Muscle layer of colon (tissue), 2 donors: ENCODE measurements around the gene UBR3.

ENCODE experiments used
- H3K27ac ChIP-seq: one replicate; pipeline ENCODE4 v1.7.0; 2013; ENCODE audit warnings: low read depth, mild to moderate bottlenecking, low read length, moderate library complexity
- H3K27me3 ChIP-seq, 2 donors: one replicate each; pipeline ENCODE4 v1.7.0; 2013; ENCODE audit warnings: low read length in 2 of 2, mild to moderate bottlenecking in 2 of 2; ENCODE audit not compliant: insufficient read depth in 2 of 2, control insufficient read depth in 1 of 2
- H3K36me3 ChIP-seq: one replicate; pipeline ENCODE4 v1.7.0; 2013; ENCODE audit warnings: mild to moderate bottlenecking, low read length; ENCODE audit not compliant: insufficient read depth
- H3K4me1 ChIP-seq: one replicate; pipeline ENCODE4 v1.7.0; 2013; ENCODE audit warnings: mild to moderate bottlenecking, low read length; ENCODE audit not compliant: insufficient read depth
- H3K4me3 ChIP-seq, 2 donors: one replicate each; pipeline ENCODE4 v1.7.0; 2013; ENCODE audit warnings: low read length in 2 of 2, low read depth in 1 of 2, mild to moderate bottlenecking in 1 of 2, moderate library complexity in 1 of 2
- H3K9ac ChIP-seq: one replicate; pipeline ENCODE4 v1.7.0; 2013; ENCODE audit warnings: low read length
- H3K9me3 ChIP-seq: one replicate; pipeline ENCODE4 v1.7.0; 2013; ENCODE audit warnings: mild to moderate bottlenecking, low read length
- donor health status: abdominal sarcoma.
- donor health status: Adenocarcinoma of cecum.

The UBR3 gene

DNA sequence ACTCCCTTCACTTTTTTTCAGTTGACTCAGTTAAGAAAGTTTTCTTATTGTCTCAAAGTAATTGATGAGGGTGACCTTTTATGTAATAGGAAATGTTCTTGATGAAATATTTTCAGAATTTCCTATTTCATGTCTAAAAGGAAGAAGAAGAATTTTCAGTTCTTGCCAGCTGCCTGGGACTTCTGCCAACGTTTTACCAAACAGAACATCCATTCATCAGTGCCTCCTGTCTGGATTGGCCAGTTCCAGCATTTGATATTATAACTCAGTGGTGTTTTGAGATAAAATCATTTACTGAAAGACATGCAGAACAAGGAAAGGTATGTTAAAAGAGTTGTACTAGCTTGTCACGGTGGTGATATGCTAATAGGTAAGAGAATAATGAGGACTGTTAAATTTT lies 246.0 kb downstream of the UBR3 start:
- H3K4me1 ChIP-seq: no peaks in the 10 kb centered on the region
- no peak overlapping the region for H3K27ac ChIP-seq
- peaks cover 12% of the 10 kb centered on the region for H3K36me3 ChIP-seq
- no peaks in the 10 kb centered on the region for H3K27me3 ChIP-seq
- H3K9ac ChIP-seq: no peak overlapping the region
- H3K4me3 ChIP-seq: no peak overlapping the region
- no peaks in the 10 kb centered on the region for H3K9me3 ChIP-seq

DNA sequence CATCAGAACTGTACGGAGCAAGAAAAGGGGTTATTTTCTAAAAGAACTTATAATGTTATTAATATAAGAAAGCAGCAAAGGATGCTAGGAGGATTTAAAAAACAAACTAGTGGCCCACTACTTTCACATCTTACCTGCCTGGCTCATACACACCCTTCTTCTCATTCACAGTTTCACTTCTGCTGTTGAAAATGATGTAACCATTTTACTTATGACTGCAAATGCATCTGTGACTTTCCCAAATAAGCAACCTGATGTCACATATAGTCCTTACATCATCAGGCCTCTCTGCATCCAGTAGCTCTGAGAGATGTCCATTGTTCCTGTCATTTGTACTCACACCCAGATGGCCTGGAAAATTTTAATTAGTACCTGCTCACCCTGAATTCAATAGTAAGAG lies 248.9 kb downstream of the UBR3 start:
- Histone ChIP-seq H3K27ac (no peak overlapping the region), H3K4me1 (no peaks in the 10 kb centered on the region), H3K9ac (no peak overlapping the region), H3K36me3 (peaks cover 12% of the 10 kb centered on the region), H3K4me3 (no peak overlapping the region), H3K27me3 (no peaks in the 10 kb centered on the region), H3K9me3 (no peaks in the 10 kb centered on the region)

DNA sequence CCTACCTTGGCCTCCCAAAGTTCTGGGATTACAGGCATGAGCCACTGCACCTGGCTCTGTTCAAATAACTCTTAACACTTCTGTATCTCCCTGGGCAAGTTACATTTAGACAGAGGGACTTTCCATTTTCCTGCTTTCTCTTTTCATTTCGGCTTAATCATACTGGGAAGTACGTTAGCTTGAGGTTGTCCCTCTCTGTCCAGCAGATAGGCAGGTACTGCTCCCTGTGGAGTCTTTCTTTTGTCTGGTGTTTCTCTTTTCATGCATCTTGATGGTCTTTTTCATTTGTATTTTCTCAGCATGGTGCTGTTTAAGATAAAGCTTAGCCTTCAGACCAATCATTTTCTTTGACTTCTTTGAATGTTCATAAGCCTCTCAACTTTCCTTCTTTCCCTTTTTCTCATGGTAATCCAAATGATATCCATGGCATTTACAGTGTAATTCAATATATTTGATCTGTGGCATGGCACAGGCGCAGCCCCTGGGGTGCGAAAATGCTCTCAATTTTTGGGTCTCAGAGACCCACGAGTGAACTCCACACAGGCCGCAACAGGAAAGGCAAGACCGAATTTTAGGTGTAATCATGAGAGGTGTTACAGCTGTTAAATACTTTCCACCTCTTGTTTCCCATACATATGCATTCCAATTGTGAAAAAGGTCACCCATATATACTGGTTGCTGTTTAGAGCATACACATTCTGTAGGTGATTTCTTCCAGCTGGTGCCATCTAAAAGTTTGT lies 250.7 kb downstream of the UBR3 start:
- no peak overlapping the region for H3K4me3 ChIP-seq
- no peak overlapping the region for H3K27ac ChIP-seq
- no peaks in the 10 kb centered on the region for H3K4me1 ChIP-seq
- H3K27me3 ChIP-seq: no peaks in the 10 kb centered on the region
- no peak overlapping the region for H3K9ac ChIP-seq
- H3K36me3 ChIP-seq: peaks cover 15% of the 10 kb centered on the region
- no peaks in the 10 kb centered on the region for H3K9me3 ChIP-seq

DNA sequence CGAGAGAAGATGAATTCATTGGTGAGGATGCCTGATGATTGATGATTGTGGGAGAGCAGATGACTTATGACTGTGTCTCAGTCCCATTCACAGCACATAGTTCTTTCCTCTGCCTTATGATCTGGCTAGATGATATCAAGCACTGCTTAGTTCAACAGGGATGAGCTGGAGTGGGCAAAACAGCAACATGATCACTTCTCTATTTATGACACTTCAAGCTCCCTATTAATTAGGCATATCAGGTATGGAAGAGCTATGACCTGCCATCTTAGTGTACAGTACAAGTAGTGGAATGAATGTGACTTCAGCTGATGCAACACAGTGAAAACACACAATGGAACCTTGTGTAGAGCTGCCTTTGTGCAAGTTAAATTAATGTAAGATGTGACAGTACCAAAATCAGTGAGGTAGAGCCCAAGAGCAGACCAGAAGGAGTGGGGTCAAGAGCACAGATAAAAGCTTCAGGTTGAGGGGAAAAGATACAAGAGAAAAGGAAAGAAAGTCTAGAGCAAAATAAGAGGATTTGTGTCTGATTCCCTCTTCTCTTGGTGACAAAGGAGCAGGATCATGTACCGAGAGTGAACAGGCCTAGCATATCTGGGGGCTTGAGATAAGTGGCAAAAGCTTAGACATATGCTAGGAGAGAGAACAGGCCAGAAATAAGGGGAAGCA lies 257.7 kb downstream of the UBR3 start:
- no peak overlapping the region for H3K9ac ChIP-seq
- no peak overlapping the region for H3K4me3 ChIP-seq
- H3K27me3 ChIP-seq: no peaks in the 10 kb centered on the region
- H3K4me1 ChIP-seq: no peaks in the 10 kb centered on the region
- H3K9me3 ChIP-seq: no peaks in the 10 kb centered on the region
- no peak overlapping the region for H3K27ac ChIP-seq
- H3K36me3 ChIP-seq: peaks cover 3% of the 10 kb centered on the region

DNA sequence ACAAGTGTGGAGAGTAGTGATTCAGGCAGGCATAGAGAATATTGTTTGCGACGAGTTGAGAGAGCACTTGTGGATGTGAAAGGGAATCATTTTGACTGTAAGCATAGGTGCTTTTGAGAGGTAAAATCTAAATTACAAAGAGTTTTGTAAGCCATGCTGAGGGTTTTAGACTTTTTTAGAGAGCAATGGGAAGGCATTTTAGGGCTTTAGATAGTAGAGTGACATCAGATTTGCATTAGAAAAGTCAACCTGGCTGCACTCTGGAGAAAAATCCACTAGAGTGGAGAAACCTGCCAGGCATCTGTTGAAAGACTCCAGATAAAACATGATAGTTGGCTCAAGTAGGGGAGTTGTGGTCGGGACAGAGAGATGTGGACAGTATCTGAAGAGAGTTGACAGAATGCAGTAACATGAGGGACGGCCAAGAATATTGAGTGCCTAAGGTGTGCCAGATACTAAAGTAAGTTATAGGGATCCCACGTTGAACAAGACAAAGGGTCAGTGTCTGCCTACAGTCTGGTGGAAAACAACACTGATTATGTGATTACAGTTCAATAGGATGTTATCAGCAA lies 258.9 kb downstream of the UBR3 start:
- H3K27me3 ChIP-seq: no peaks in the 10 kb centered on the region
- no peak overlapping the region for H3K27ac ChIP-seq
- H3K36me3 ChIP-seq: peaks cover 3% of the 10 kb centered on the region
- H3K9ac ChIP-seq: no peak overlapping the region
- H3K9me3 ChIP-seq: no peaks in the 10 kb centered on the region
- no peaks in the 10 kb centered on the region for H3K4me1 ChIP-seq
- no peak overlapping the region for H3K4me3 ChIP-seq

DNA sequence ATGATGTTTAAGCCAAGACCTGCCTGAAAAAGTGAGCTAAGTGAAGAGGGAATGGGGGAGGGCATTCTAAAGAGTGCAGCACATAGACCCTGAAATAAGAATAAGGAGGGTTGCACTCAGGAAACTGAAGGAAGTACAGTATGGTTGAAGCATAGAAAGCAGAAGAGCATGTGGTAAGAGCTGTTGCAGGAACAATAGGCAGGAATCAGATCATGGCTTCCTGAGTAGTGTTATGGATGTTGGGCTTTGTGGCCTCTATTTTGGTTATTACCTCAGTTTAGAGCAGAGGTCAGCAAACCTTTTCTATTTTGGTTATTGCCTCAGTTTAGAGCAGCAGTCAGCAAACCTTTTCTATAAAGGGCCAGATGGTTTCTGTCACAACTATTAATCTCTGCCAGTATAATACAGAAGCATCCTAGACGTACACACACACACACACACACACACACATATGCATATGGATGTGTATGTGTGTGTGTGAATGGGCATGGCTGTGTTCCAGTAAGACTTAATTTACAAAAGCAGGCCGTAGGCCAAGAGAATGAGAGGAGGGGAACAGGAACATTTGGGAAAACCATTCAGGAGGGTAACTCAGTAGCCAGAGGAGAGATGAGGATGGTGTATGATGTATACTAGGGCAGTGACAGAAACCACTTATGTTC lies 259.6 kb downstream of the UBR3 start:
- Histone ChIP-seq H3K4me1 (no peaks in the 10 kb centered on the region), H3K36me3 (peaks cover 2% of the 10 kb centered on the region), H3K4me3 (no peak overlapping the region), H3K9me3 (no peaks in the 10 kb centered on the region), H3K9ac (no peak overlapping the region), H3K27ac (no peak overlapping the region), H3K27me3 (no peaks in the 10 kb centered on the region)

DNA sequence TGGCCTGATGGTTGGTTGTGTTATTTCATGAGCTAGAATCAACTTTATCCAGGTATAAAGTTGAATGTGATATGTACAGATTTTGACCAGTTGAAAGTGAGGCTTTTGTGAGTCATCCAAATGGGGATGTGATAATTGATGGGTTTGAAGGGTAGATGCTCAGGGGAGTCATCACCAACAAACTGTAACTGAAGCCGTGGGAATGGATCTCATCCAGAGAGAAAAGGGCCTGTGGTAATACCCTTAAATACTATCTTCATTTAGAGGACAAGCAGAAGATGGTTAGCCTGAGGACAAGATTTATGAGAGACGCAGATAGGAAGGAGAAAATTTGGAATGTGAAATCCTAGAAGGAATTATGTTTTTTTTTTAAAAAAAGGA lies 260.1 kb downstream of the UBR3 start:
- no peaks in the 10 kb centered on the region for H3K4me1 ChIP-seq

DNA sequence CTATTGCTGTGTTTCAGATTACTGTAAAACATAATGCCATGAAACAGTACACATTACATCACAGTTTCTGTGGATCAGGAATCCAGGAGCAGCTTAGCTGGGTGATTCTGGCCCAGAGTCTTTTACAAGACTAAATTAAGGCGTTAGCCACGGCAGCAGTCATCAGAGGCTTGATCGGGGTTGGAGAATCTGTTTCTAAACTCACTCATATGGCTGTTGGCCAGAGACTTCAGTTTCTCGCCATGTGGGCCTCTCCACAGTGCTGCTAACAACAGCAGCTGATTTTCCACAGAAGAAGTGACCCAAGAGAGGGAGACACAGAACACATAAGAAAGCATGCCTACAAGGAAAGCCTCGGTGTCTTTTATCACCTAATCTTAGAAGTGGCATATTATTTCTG lies 261.5 kb downstream of the UBR3 start:
- H3K36me3 ChIP-seq: no peaks in the 10 kb centered on the region
- no peaks in the 10 kb centered on the region for H3K27me3 ChIP-seq
- no peak overlapping the region for H3K4me3 ChIP-seq
- H3K9me3 ChIP-seq: no peaks in the 10 kb centered on the region
- no peaks in the 10 kb centered on the region for H3K4me1 ChIP-seq
- H3K27ac ChIP-seq: no peak overlapping the region
- no peak overlapping the region for H3K9ac ChIP-seq

More for the DNA sequence above, 260.1 kb downstream of the UBR3 start:
- Histone ChIP-seq H3K27me3 (no peaks in the 10 kb centered on the region), H3K9me3 (no peaks in the 10 kb centered on the region), H3K27ac (no peak overlapping the region), H3K9ac (no peak overlapping the region), H3K36me3 (no peaks in the 10 kb centered on the region), H3K4me3 (no peak overlapping the region)

DNA sequence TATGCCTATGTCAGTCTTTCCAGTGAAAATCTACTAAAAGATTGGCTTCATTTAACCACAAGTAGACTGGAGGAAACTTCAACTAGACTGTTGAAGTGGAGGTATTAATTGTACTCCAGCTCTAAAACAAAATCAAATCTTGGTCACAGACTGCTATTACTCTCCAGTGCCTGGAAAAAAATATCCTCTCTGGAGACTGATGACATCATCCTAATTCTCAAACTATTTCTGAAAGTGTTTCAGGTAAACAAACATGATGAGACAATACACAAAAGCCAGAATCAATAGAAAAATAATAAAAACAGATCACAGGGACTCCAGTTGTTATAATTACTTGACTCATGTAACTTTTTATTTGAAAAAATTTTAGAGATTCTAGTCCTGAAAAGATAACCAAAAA lies 263.0 kb downstream of the UBR3 start:
- no peak overlapping the region for H3K9ac ChIP-seq
- no peaks in the 10 kb centered on the region for H3K9me3 ChIP-seq
- no peaks in the 10 kb centered on the region for H3K27me3 ChIP-seq
- no peaks in the 10 kb centered on the region for H3K36me3 ChIP-seq
- H3K4me3 ChIP-seq: no peak overlapping the region
- no peak overlapping the region for H3K27ac ChIP-seq
- no peaks in the 10 kb centered on the region for H3K4me1 ChIP-seq

DNA sequence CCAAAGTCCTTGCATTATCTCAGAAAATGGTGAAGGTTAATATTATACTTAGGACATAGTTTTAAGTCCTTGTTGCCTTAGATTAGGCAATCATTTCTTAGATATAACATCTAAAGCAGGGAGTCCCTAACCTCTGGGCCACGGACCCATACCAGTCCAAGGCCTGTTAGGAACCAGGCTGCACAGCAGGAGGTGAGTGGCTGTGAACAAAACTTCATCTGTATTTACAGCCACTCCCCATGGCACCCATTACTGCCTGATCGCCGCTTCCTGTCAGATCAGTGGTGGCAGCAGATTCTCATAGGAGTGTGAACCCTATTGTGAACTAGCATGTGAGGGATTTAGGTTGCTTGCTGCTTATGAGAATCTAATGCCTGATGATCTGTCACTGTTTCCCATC lies 264.2 kb downstream of the UBR3 start:
- Histone ChIP-seq H3K27me3 (no peaks in the 10 kb centered on the region), H3K27ac (no peak overlapping the region), H3K9ac (no peak overlapping the region), H3K9me3 (no peaks in the 10 kb centered on the region), H3K4me1 (no peaks in the 10 kb centered on the region), H3K4me3 (no peak overlapping the region), H3K36me3 (no peaks in the 10 kb centered on the region)

DNA sequence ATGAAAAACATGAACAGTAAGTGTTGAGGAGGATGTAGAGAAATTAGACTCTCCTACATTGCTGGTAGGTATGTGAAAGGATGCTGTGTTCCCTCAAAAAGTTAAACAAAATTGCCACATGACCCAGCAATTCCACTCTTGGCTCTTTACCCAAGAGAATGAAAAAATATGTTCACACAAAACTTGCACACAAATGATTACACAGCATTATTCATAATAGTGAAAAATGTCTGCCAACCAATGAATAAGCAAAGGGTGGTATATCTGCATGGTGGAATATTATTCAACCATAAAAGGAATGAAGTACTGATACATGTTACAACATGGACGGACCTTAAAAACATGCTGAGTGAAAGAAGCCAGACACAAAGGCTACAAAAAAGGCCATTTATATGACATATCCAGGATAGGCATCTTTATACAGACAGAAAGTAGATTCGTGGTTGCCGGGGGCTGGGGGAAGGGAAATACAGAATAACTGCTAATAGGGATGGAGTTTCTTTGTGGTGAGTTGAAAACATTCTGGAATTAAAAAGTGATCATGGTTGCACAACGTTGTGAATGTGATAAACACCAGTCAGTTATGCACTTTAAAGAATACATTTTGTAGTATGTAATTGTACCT lies 265.3 kb downstream of the UBR3 start:
- Histone ChIP-seq H3K9ac (no peak overlapping the region), H3K4me1 (no peaks in the 10 kb centered on the region), H3K36me3 (no peaks in the 10 kb centered on the region), H3K27me3 (no peaks in the 10 kb centered on the region), H3K27ac (no peak overlapping the region), H3K9me3 (no peaks in the 10 kb centered on the region), H3K4me3 (no peak overlapping the region)
